ENCODE measurements around the gene CFAP74. TPM values are rescaled to one million over a fixed set of nuclear protein-coding genes. Genes with fewer than 3 reads are reported as not detected.

The CFAP74 gene
- total RNA-seq, 2 donors from 2014 or later, result 9.1 TPM; not detected in 1

- WGBS, result 79% methylated on average over 13 of the region's 13 CpGs
- DNase-seq (ENCODE audit: low spot score), result no peak
- Histone ChIP-seq H3K27ac (no peak overlapping the region), H3K4me3 (no peak overlapping the region), H3K4me1 (replicated peaks) (no peaks in the 10 kb centered on the region), H3K9me3 (no peaks in the 10 kb centered on the region), H3K36me3 (no peaks in the 10 kb centered on the region), H3K27me3 (replicated peaks; ENCODE audit: insufficient read depth) (peaks cover 2% of the 10 kb centered on the region)
- TF ChIP-seq POLR2AphosphoS5 (IDR thresholded peaks at IDR 0.05) (no peak), CTCF (IDR thresholded peaks at IDR 0.05) (no peak), POLR2A (IDR thresholded peaks at IDR 0.05) (no peak)
- intact Hi-C loops (cut with DNase I), result no loop called here
Measured at GRCh38 chr1:2033165-2033564, 29.6 kb upstream of the CFAP74 start.

DNA sequence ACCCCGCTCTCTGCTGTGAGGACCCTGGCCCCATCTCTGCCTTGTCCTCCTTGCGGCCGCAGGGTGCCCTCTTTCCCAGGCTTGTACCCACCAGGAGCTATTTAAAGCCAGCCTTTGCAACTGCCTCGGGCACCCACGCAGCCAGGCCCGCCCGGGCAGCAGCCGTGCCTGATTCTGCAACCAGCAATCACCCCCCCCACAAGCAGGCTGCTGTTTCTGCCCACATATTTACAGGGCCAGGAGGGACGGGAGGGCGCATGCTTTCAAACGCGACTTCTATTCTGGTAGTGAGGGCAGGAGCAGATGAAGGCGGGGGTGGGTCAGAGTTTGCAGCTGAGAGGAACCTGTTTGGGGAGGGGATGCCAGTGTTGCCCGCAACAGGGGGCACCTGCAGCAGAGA, 29.2 kb upstream of the CFAP74 start:
- H3K4me1 ChIP-seq (replicated peaks), result no peaks in the 10 kb centered on the region
- no peaks in the 10 kb centered on the region for H3K36me3 ChIP-seq
- no peak for DNase-seq (ENCODE audit: low spot score)
- no peaks in the 10 kb centered on the region for H3K9me3 ChIP-seq
- no peak overlapping the region for H3K27ac ChIP-seq
- intact Hi-C loops (cut with DNase I), result no loop called here
- H3K27me3 ChIP-seq (replicated peaks; ENCODE audit: insufficient read depth), result peaks cover 2% of the 10 kb centered on the region
- no peak overlapping the region for H3K4me3 ChIP-seq
- 63% methylated on average over 14 of the region's 14 CpGs for WGBS
- TF ChIP-seq CTCF (IDR thresholded peaks at IDR 0.05) (no peak), POLR2AphosphoS5 (IDR thresholded peaks at IDR 0.05) (no peak), POLR2A (IDR thresholded peaks at IDR 0.05) (no peak)

- intact Hi-C loops (cut with DNase I), result no loop called here
- no peak for DNase-seq (ENCODE audit: low spot score)
- TF ChIP-seq CTCF (IDR thresholded peaks at IDR 0.05) (no peak), POLR2AphosphoS5 (IDR thresholded peaks at IDR 0.05) (no peak), POLR2A (IDR thresholded peaks at IDR 0.05) (no peak)
- peaks cover 2% of the 10 kb centered on the region for H3K27me3 ChIP-seq (replicated peaks; ENCODE audit: insufficient read depth)
- H3K36me3 ChIP-seq, result no peaks in the 10 kb centered on the region
- H3K4me1 ChIP-seq (replicated peaks), result no peaks in the 10 kb centered on the region
- H3K4me3 ChIP-seq, result no peak overlapping the region
- no peaks in the 10 kb centered on the region for H3K9me3 ChIP-seq
- no peak overlapping the region for H3K27ac ChIP-seq
- 84% methylated on average over 33 of the region's 33 CpGs for WGBS
Measured at GRCh38 chr1:2031546-2032540, 28.3 kb upstream of the CFAP74 start.

DNA sequence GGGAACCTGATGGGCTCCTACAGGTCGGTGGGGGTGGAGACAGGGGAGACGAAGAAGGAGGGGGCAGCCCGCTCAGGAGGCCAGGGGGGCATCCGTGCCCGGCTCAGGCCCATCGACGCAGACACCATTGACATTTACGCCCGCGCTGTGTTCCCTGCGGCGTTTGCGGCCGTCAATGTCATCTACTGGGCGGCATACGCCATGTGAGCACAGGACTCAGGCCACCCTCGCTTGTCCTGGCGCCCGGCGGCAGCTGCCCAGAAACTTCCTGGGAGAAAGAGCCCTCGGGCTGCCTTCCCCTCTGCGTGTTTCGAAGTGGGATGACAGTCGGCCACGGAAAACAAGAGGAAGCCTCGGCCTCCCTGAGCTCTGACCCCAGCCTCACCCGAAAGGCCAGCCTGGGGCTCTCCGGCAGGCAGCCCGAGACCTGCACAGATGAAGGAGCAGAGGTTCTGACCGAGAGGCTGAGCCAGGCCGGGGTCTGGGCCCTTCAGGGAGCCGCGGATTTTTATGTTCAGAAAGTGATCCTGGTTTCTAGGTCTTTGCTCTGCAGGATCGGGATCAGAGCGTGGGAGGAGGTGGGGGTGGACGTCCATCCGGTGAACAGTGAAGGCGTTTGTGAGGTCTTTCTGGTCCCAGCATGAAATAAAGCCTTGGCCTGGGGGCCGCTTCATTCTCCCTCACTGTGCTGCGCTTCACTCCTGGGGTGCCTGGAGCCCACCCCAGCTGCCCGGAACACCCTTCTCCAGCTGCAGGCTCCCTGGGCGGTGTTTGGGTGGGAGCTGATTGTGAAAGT, 26.7 kb upstream of the CFAP74 start:
- Histone ChIP-seq H3K4me1 (replicated peaks) (no peaks in the 10 kb centered on the region), H3K36me3 (no peaks in the 10 kb centered on the region), H3K27ac (no peak overlapping the region), H3K9me3 (no peaks in the 10 kb centered on the region), H3K4me3 (no peak overlapping the region), H3K27me3 (replicated peaks; ENCODE audit: insufficient read depth) (peaks cover 2% of the 10 kb centered on the region)
- TF ChIP-seq CTCF (IDR thresholded peaks at IDR 0.05) (no peak), POLR2A (IDR thresholded peaks at IDR 0.05) (no peak), POLR2AphosphoS5 (IDR thresholded peaks at IDR 0.05) (no peak)
- WGBS, result 83% methylated on average over 32 of the region's 42 CpGs
- intact Hi-C loops (cut with DNase I), result no loop called here
- no peak for DNase-seq (ENCODE audit: low spot score)
